ENCODE results near the gene MPPED2. TPM values are rescaled to one million over a fixed set of nuclear protein-coding genes. Genes with fewer than 3 reads are reported as not detected.

The MPPED2 gene
- total RNA-seq, 1 experiment from 2014 or later: 4.7 TPM

DNA sequence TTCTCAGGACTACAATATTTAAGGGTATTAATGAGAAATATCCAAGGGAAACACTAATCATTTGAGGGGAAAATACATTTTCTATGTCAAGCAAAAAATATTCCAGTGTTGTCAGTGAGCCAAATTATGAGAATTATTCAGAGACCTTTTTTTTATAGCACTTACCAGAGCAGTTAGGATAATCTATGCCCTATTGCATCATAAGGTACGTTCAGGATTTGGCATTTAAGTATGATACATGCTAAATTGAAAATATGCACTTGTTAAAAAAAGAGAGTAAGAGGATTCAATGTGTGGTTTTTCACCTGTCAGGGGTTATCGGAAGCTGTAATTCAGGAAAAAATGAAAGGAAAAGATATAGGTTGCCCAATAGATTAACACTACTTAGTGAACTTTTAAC, 17.2 kb upstream of the MPPED2 start:
- no CpG with 5 or more reads among the region's 2 CpGs for WGBS (ENCODE audit: extremely low coverage, insufficient read length, low lambda C conversion rate)
- no peak overlapping the region for H2AFZ ChIP-seq (ENCODE audit: low read length)

More for the DNA sequence above, 17.2 kb upstream of the MPPED2 start:
- H3K79me2 ChIP-seq (ENCODE audit: insufficient read depth, low read length): no peaks in the 10 kb centered on the region
- H3K27ac ChIP-seq (ENCODE audit: insufficient read length, low read depth, low read length): no peak overlapping the region
- H3K4me1 ChIP-seq (ENCODE audit: insufficient read depth, low read length): no peaks in the 10 kb centered on the region
- no peak overlapping the region for H2BK15ac ChIP-seq (ENCODE audit: low read depth, low read length)
- H3K9me3 ChIP-seq (ENCODE audit: control insufficient read depth, low read depth, low read length): no peaks in the 10 kb centered on the region
- no peak overlapping the region for H3K4ac ChIP-seq (ENCODE audit: low read depth, low read length)
- no peak overlapping the region for H2BK12ac ChIP-seq (ENCODE audit: insufficient read length, low read depth, low read length)
- H3K36me3 Mint-ChIP-seq (ENCODE audit: insufficient read depth in 1 of 3, low read depth in 3 of 3): no peaks in the 10 kb centered on the region
- no peaks in the 10 kb centered on the region for H3K27me3 Mint-ChIP-seq (ENCODE audit: low read depth)
- H3K9ac ChIP-seq (ENCODE audit: extremely low read depth, insufficient read length, low read length): no peak overlapping the region
- no peak overlapping the region for H2BK5ac ChIP-seq (ENCODE audit: insufficient read length, low read length)
- no peaks in the 10 kb centered on the region for H4K20me1 ChIP-seq (ENCODE audit: control insufficient read depth, insufficient read depth, insufficient read length)
- TF ChIP-seq, protein P1, sequence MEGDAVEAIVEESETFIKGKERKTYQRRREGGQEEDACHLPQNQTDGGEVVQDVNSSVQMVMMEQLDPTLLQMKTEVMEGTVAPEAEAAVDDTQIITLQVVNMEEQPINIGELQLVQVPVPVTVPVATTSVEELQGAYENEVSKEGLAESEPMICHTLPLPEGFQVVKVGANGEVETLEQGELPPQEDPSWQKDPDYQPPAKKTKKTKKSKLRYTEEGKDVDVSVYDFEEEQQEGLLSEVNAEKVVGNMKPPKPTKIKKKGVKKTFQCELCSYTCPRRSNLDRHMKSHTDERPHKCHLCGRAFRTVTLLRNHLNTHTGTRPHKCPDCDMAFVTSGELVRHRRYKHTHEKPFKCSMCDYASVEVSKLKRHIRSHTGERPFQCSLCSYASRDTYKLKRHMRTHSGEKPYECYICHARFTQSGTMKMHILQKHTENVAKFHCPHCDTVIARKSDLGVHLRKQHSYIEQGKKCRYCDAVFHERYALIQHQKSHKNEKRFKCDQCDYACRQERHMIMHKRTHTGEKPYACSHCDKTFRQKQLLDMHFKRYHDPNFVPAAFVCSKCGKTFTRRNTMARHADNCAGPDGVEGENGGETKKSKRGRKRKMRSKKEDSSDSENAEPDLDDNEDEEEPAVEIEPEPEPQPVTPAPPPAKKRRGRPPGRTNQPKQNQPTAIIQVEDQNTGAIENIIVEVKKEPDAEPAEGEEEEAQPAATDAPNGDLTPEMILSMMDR (conservative IDR thresholded peaks at IDR 0.05): no peak
- no peak overlapping the region for H2AK5ac ChIP-seq (ENCODE audit: insufficient read length, low read length)
- no peak overlapping the region for H3K18ac ChIP-seq (ENCODE audit: insufficient read length, low read depth, low read length)
- H3K4me3 Mint-ChIP-seq: no peak overlapping the region
- H3K4me2 ChIP-seq (ENCODE audit: insufficient read depth, insufficient read length, low read length): no peak overlapping the region
- H3K27ac Mint-ChIP-seq: no peak overlapping the region
- H4K91ac ChIP-seq (ENCODE audit: insufficient read length, low read depth, low read length): no peak overlapping the region
- H2BK20ac ChIP-seq (ENCODE audit: low read depth, low read length, poor library complexity, severe bottlenecking): no peak overlapping the region
- H3K23me2 ChIP-seq (ENCODE audit: insufficient read length, low read depth, low read length, poor library complexity, severe bottlenecking): no peaks in the 10 kb centered on the region
- no peak overlapping the region for H3K23ac ChIP-seq (ENCODE audit: insufficient read length, low read depth, low read length)
- no peak overlapping the region for H3K56ac ChIP-seq (ENCODE audit: insufficient read length, low read depth, low read length)
- no peaks in the 10 kb centered on the region for H3K27me3 ChIP-seq (ENCODE audit: insufficient read depth, low read length)
- H4K5ac ChIP-seq (ENCODE audit: insufficient read length, low read depth, low read length): no peak overlapping the region
- no peaks in the 10 kb centered on the region; a peak in 1 of 5 replicates for H3K9me3 Mint-ChIP-seq
- no peaks in the 10 kb centered on the region for H3K79me1 ChIP-seq (ENCODE audit: insufficient read depth, low read depth, low read length, poor library complexity, severe bottlenecking)
- no peak overlapping the region for H2BK120ac ChIP-seq (ENCODE audit: low read depth, low read length, poor library complexity, severe bottlenecking)
- no peak overlapping the region for H4K8ac ChIP-seq (replicated peaks; ENCODE audit: insufficient read length, low read depth, low read length)
- no peaks in the 10 kb centered on the region for H3K4me1 Mint-ChIP-seq
- DNase-seq: no peak
- no peak overlapping the region for H3K14ac ChIP-seq (ENCODE audit: insufficient read depth, low read length)
- H3T11ph ChIP-seq (ENCODE audit: low read length): no peak overlapping the region

Data from H9 (cell line).